ENCODE results near the gene SERGEF.

- TF ChIP-seq CTCF (IDR thresholded peaks at IDR 0.05; ENCODE audit: low read length) (no peak), EZH2phosphoT487 (IDR thresholded peaks at IDR 0.05; ENCODE audit: low read length) (no peak)
Measured at GRCh38 chr11:17781221-17781620, 231.6 kb downstream of the SERGEF start.
